Femur (tissue), 1 donor: Measurements from ENCODE around the gene CRYAA.

ENCODE experiments used
- DNase-seq: peaks from one replicate; pipeline ENCODE4 v3.0.0-alpha.2; 2017

Gene CRYAA

GRCh38 chr21:43204638-43205037 lies 35.8 kb downstream of the CRYAA start:
- no peak for DNase-seq

DNA sequence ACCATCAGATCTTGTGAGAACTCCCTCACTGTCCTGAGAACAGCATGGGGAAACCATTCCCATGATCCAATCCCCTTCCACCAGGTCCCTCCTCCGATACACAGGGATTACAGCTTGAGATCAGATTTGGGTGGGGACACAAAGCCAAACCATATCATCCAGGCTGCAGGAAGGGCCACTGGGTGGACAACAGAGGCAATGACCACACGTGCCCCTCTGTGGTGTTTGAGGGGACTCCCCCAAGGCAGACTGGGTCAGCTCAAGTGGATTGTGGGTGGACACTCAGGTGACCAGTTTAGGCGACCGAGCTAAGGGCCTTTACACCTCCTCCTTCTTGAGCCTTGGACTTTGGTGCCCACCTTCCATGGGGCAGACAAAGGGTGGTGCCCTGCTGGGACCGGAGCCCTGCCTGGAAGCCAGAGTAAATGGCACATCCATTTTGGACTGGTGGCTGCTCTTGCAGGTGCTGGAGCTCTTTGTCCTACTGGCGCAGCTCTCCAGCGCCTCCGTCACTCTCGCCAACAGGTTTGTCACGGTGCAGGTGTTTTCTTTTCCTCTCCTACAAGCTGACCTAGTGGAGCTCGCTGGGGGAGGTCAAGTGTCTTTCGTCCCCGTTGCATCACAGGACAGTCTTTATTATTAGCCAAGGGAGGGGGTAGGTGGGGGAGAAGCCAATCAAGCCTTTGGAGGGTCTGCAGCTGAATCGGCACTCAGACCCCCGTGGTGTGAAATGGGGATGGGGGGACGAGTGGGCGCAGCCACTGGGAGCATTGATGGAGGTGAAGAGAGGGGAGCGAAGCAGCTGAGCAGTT lies 37.6 kb downstream of the CRYAA start:
- DNase-seq = peak; percentile 8

GRCh38 chr21:43207043-43207315 lies 38.2 kb downstream of the CRYAA start:
- DNase-seq = no peak

DNA sequence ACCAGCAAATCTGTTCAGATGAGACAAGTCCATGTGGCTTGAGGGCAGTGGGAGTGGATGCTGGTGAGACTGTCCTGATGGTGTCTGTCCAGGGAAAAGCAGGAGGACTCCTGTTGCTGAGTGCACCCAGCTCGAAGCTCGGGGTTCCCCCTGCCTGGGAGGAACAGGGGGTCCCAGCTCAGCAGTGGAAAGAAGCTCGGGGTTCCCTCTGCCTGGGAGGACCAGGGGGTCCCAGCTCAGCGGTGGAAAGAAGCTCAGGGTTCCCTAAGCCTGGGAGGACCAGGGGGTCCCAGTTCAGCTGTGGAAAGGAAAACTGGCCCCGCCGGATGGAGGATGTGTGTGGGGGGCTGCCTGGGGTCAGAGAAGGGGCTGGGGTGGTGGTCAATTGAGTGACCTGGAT lies 39.1 kb downstream of the CRYAA start:
- peak; percentile 7 for DNase-seq

GRCh38 chr21:43208561-43209332 lies 39.9 kb downstream of the CRYAA start:
- DNase-seq = peak; percentile 11

GRCh38 chr21:43209575-43210453 lies 41.0 kb downstream of the CRYAA start:
- peak; percentile 16 for DNase-seq

GRCh38 chr21:43210454-43211071 lies 41.8 kb downstream of the CRYAA start:
- DNase-seq = peak; percentile 15

- DNase-seq = peak; percentile 35
These were observed 42.4 kb downstream of the CRYAA start for GRCh38 chr21:43211072-43211759.

DNA sequence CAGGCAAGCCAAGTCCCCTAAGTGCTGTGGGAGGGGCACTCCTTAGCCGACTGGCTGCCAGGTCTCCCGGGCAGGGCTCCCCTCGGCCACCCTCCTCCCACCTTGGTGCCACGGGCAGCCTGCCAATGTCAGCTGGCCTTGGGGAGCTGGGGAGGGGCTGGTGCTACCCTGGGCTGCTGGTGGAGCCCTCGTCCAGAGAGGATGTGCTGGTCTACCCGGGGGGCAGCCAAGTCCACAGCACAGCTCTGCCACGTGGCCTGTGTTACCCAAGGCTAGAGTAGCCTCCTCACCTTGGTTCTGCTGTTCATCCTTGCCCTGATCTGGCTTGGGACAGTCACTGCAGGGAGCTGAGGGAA lies 42.9 kb downstream of the CRYAA start:
- peak; percentile 21 for DNase-seq
